Measurements from ENCODE around the gene SERINC3.

DNA sequence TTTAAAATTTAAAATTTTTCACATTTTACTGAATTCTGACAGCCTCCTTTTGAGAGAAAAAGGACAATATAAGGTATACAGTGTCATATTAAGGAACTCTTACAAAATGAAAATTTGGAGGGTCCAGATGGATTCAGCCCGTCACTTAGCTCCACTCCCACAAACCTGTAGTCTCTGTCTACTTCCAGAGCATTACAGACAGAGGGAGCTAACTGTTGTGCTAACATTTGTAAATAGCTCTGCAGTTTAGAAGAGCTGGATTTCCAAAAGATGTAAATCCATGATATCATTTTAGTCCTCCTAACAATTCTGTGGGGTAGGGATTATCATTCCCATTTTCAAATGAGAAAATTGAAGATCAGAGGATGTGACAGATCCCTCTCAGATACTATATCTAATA lies 16.1 kb upstream of the SERINC3 start:
- no peak for TF ChIP-seq POLR2AphosphoS5 (IDR thresholded peaks at IDR 0.05; ENCODE audit: low read depth)
- TF ChIP-seq EZH2 (IDR thresholded peaks at IDR 0.05; ENCODE audit: low read depth, unreplicated experiment), result no peak
- TF ChIP-seq, protein P1, sequence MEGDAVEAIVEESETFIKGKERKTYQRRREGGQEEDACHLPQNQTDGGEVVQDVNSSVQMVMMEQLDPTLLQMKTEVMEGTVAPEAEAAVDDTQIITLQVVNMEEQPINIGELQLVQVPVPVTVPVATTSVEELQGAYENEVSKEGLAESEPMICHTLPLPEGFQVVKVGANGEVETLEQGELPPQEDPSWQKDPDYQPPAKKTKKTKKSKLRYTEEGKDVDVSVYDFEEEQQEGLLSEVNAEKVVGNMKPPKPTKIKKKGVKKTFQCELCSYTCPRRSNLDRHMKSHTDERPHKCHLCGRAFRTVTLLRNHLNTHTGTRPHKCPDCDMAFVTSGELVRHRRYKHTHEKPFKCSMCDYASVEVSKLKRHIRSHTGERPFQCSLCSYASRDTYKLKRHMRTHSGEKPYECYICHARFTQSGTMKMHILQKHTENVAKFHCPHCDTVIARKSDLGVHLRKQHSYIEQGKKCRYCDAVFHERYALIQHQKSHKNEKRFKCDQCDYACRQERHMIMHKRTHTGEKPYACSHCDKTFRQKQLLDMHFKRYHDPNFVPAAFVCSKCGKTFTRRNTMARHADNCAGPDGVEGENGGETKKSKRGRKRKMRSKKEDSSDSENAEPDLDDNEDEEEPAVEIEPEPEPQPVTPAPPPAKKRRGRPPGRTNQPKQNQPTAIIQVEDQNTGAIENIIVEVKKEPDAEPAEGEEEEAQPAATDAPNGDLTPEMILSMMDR (conservative IDR thresholded peaks at IDR 0.05; ENCODE audit: low read depth in 2 of 2), result no peak
- TF ChIP-seq, protein P2, sequence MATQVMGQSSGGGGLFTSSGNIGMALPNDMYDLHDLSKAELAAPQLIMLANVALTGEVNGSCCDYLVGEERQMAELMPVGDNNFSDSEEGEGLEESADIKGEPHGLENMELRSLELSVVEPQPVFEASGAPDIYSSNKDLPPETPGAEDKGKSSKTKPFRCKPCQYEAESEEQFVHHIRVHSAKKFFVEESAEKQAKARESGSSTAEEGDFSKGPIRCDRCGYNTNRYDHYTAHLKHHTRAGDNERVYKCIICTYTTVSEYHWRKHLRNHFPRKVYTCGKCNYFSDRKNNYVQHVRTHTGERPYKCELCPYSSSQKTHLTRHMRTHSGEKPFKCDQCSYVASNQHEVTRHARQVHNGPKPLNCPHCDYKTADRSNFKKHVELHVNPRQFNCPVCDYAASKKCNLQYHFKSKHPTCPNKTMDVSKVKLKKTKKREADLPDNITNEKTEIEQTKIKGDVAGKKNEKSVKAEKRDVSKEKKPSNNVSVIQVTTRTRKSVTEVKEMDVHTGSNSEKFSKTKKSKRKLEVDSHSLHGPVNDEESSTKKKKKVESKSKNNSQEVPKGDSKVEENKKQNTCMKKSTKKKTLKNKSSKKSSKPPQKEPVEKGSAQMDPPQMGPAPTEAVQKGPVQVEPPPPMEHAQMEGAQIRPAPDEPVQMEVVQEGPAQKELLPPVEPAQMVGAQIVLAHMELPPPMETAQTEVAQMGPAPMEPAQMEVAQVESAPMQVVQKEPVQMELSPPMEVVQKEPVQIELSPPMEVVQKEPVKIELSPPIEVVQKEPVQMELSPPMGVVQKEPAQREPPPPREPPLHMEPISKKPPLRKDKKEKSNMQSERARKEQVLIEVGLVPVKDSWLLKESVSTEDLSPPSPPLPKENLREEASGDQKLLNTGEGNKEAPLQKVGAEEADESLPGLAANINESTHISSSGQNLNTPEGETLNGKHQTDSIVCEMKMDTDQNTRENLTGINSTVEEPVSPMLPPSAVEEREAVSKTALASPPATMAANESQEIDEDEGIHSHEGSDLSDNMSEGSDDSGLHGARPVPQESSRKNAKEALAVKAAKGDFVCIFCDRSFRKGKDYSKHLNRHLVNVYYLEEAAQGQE (IDR thresholded peaks at IDR 0.05; ENCODE audit: unreplicated experiment), result no peak
- TF ChIP-seq NANOG (IDR thresholded peaks at IDR 0.05; ENCODE audit: borderline replicate concordance), result no peak
- no peak for TF ChIP-seq CREB1 (CRISPR knock-in tag; IDR thresholded peaks at IDR 0.05; ENCODE audit: low read depth)

Data from GM23338 (cell line).